Measurements from ENCODE around the gene NEK6.

The NEK6 gene

DNA sequence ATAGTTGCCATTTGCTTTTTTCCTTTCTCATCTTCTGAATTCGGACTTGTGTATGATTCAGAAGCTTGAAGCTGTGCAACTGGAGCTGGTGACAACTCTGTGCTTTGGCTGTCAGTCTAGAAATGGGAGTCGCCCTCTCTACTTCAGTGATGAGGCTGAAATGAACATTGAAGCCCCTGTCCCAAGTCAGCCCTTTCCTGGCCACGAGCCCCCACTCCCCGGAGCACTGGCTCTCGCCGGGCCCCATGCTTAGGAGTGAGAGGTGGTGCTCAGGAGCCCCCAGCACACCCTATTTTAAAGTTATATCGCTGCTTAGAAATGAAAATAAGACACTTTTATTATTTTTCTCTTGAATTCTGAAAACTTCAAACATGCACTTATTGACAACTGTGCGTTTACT lies 91.5 kb downstream of the NEK6 start:
- Histone ChIP-seq H3K27me3 (ENCODE audit: low read depth, low read length) (no peaks in the 10 kb centered on the region), H3K79me2 (ENCODE audit: low read length) (peaks cover 4% of the 10 kb centered on the region; the same call in 1 of the 2 replicates), H3K4me3 (ENCODE audit: low read length) (no peak overlapping the region), H3K27ac (ENCODE audit: low read length) (no peak overlapping the region), H3K4me1 (ENCODE audit: low read length) (no peaks in the 10 kb centered on the region), H4K20me1 (ENCODE audit: insufficient read depth, low read length) (peaks cover 30% of the 10 kb centered on the region), H3K9me3 (ENCODE audit: insufficient read depth, low read length) (no peaks in the 10 kb centered on the region), H3K36me3 (replicated peaks; ENCODE audit: low read depth, low read length) (peaks cover 95% of the 10 kb centered on the region), H3K9ac (ENCODE audit: low read length) (no peak overlapping the region), H2AFZ (ENCODE audit: low read depth, low read length) (no peak overlapping the region), H3K4me2 (ENCODE audit: low read length) (no peak overlapping the region)
- TF ChIP-seq, protein P1, sequence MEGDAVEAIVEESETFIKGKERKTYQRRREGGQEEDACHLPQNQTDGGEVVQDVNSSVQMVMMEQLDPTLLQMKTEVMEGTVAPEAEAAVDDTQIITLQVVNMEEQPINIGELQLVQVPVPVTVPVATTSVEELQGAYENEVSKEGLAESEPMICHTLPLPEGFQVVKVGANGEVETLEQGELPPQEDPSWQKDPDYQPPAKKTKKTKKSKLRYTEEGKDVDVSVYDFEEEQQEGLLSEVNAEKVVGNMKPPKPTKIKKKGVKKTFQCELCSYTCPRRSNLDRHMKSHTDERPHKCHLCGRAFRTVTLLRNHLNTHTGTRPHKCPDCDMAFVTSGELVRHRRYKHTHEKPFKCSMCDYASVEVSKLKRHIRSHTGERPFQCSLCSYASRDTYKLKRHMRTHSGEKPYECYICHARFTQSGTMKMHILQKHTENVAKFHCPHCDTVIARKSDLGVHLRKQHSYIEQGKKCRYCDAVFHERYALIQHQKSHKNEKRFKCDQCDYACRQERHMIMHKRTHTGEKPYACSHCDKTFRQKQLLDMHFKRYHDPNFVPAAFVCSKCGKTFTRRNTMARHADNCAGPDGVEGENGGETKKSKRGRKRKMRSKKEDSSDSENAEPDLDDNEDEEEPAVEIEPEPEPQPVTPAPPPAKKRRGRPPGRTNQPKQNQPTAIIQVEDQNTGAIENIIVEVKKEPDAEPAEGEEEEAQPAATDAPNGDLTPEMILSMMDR (IDR thresholded peaks at IDR 0.05; ENCODE audit: low read depth, low read length), result no peak
- TF ChIP-seq EZH2phosphoT487 (IDR thresholded peaks at IDR 0.05; ENCODE audit: low read depth), result no peak

DNA sequence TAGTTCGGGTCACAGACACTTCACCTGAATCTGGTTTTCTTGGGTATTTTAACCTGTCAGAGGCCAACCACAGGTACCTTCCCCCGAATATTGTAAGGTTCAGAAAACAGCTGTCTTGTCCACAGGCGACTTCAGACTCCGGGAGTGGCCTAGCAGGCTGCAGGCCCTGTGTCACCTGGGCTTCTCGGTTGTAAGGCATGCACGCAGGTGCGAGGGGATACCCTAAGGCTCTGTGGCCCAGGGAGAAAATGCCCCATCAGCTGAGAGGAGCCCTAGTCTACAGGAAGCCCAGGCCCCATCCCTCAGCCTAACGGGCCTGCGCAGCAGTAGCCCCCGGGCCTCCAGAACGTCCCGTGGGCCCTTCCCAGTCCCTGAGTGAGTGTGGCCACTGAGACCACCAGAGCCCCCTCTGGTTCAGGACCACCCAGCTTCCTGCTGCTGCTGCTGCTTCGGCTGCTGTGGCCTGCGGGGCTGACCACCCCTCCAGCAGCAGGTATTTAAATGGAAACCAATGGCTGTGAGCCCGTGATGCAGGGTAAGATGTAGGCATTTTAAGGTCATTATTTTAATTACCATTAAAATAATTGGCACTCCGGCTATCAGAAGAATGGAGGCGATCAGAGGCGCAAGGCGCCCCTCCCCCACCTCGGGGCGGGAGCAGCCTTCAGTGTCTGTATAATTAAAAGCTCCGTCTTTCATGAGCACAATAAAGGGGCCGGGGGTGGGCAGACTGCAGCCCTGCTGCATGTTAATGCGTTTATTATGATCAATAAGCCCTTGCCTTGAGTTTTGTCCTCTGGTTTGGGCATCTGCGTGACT lies 92.1 kb downstream of the NEK6 start:
- Histone ChIP-seq H3K79me2 (ENCODE audit: low read length) (peaks cover 10% of the 10 kb centered on the region; the same call in 1 of the 2 replicates), H3K27ac (ENCODE audit: low read length) (no peak overlapping the region), H3K9me3 (ENCODE audit: insufficient read depth, low read length) (no peaks in the 10 kb centered on the region), H3K4me2 (ENCODE audit: low read length) (no peak overlapping the region), H3K4me3 (ENCODE audit: low read length) (no peak overlapping the region), H2AFZ (ENCODE audit: low read depth, low read length) (no peak overlapping the region), H3K4me1 (ENCODE audit: low read length) (no peaks in the 10 kb centered on the region), H3K27me3 (ENCODE audit: low read depth, low read length) (no peaks in the 10 kb centered on the region), H4K20me1 (ENCODE audit: insufficient read depth, low read length) (peaks cover 37% of the 10 kb centered on the region), H3K9ac (ENCODE audit: low read length) (no peak overlapping the region), H3K36me3 (replicated peaks; ENCODE audit: low read depth, low read length) (peaks cover 98% of the 10 kb centered on the region)
- TF ChIP-seq, protein P1 (IDR thresholded peaks at IDR 0.05; ENCODE audit: low read depth, low read length), result no peak
- TF ChIP-seq EZH2phosphoT487 (IDR thresholded peaks at IDR 0.05; ENCODE audit: low read depth), result no peak

DNA sequence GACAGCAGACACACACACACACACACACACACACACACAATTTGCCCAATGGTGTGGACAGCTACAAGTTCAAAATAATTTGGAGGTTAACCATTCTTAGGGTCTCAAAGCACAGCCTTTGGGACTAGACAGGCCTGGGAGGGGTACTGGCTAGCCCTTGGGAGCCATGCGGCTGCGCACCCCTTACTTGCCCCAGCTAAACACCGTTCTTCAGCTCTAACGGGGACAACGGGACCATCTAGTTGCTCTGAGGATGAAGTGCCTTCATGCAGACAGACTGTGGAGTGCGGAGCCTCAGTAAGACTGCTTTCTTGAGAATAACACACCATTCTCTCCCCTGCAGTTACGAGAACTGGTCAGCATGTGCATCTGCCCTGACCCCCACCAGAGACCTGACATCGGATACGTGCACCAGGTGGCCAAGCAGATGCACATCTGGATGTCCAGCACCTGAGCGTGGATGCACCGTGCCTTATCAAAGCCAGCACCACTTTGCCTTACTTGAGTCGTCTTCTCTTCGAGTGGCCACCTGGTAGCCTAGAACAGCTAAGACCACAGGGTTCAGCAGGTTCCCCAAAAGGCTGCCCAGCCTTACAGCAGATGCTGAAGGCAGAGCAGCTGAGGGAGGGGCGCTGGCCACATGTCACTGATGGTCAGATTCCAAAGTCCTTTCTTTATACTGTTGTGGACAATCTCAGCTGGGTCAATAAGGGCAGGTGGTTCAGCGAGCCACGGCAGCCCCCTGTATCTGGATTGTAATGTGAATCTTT lies 92.9 kb downstream of the NEK6 start:
- no peak overlapping the region for H3K9ac ChIP-seq (ENCODE audit: low read length)
- no peak overlapping the region for H3K4me3 ChIP-seq (ENCODE audit: low read length)
- no peak overlapping the region for H3K4me2 ChIP-seq (ENCODE audit: low read length)
- TF ChIP-seq, protein P1 (IDR thresholded peaks at IDR 0.05; ENCODE audit: low read depth, low read length), result no peak
- TF ChIP-seq EZH2phosphoT487 (IDR thresholded peaks at IDR 0.05; ENCODE audit: low read depth), result no peak
- H2AFZ ChIP-seq (ENCODE audit: low read depth, low read length), result no peak overlapping the region
- peaks cover 18% of the 10 kb centered on the region for H3K79me2 ChIP-seq (ENCODE audit: low read length)
- H3K27ac ChIP-seq (ENCODE audit: low read length), result no peak overlapping the region
- H3K27me3 ChIP-seq (ENCODE audit: low read depth, low read length), result no peaks in the 10 kb centered on the region
- H4K20me1 ChIP-seq (ENCODE audit: insufficient read depth, low read length), result peaks cover 44% of the 10 kb centered on the region
- H3K4me1 ChIP-seq (ENCODE audit: low read length), result no peaks in the 10 kb centered on the region
- no peaks in the 10 kb centered on the region for H3K9me3 ChIP-seq (ENCODE audit: insufficient read depth, low read length)
- peaks cover 96% of the 10 kb centered on the region for H3K36me3 ChIP-seq (replicated peaks; ENCODE audit: low read depth, low read length)
